NCI-H446 treated with DMSO at 0.1 percent for 48 hours (cell line): ENCODE results near the gene ZFYVE28.
"Not testable (repeated sequence)": the region's sequence is repeated elsewhere in the genome, so short reads cannot be mapped to it uniquely, and the experiment has no call there.

Source experiments
- DNase-seq: peaks from one replicate; lab custom pipeline; 2025; lab: John Stamatoyannopoulos, UW

Gene ZFYVE28

GRCh38 chr4:2390146-2390545 is 28.3 kb downstream of the ZFYVE28 start:
- DNase-seq: no peak

GRCh38 chr4:2389691-2390090 is 28.8 kb downstream of the ZFYVE28 start:
- no peak for DNase-seq

GRCh38 chr4:2388429-2389182 is 29.8 kb downstream of the ZFYVE28 start:
- no peak for DNase-seq

GRCh38 chr4:2387829-2388228 is 30.6 kb downstream of the ZFYVE28 start:
- DNase-seq: no peak

GRCh38 chr4:2387218-2387617 is 31.2 kb downstream of the ZFYVE28 start:
- DNase-seq: no peak

- DNase-seq: no peak
These were observed 31.7 kb downstream of the ZFYVE28 start for GRCh38 chr4:2386717-2387116.

- no peak for DNase-seq
These were observed 32.9 kb downstream of the ZFYVE28 start for GRCh38 chr4:2385516-2385915.

GRCh38 chr4:2384245-2384644 is 34.2 kb downstream of the ZFYVE28 start:
- no peak for DNase-seq

- DNase-seq: no peak
These were observed 34.7 kb downstream of the ZFYVE28 start for GRCh38 chr4:2383760-2384159.

- DNase-seq: not testable (repeated sequence)
These were observed 35.2 kb downstream of the ZFYVE28 start for GRCh38 chr4:2383220-2383631.

- DNase-seq: not testable (repeated sequence)
These were observed 35.7 kb downstream of the ZFYVE28 start for GRCh38 chr4:2382769-2383202.

GRCh38 chr4:2380589-2380988 is 37.9 kb downstream of the ZFYVE28 start:
- DNase-seq: not testable (repeated sequence)

GRCh38 chr4:2378898-2379297 is 39.5 kb downstream of the ZFYVE28 start:
- no peak for DNase-seq

- no peak for DNase-seq
These were observed 40.0 kb downstream of the ZFYVE28 start for GRCh38 chr4:2378401-2378800.

- no peak for DNase-seq
These were observed 41.2 kb downstream of the ZFYVE28 start for GRCh38 chr4:2377241-2377640.

- DNase-seq: no peak
These were observed 43.0 kb downstream of the ZFYVE28 start for GRCh38 chr4:2375427-2375826.

GRCh38 chr4:2373532-2373931 is 44.9 kb downstream of the ZFYVE28 start:
- DNase-seq: no peak

GRCh38 chr4:2372488-2373030 is 45.9 kb downstream of the ZFYVE28 start:
- no peak for DNase-seq

GRCh38 chr4:2371765-2372487 is 46.5 kb downstream of the ZFYVE28 start:
- DNase-seq: no peak

- no peak for DNase-seq
These were observed 47.7 kb downstream of the ZFYVE28 start for GRCh38 chr4:2370597-2371320.

GRCh38 chr4:2368746-2369437 is 49.6 kb downstream of the ZFYVE28 start:
- no peak for DNase-seq

GRCh38 chr4:2367626-2368025 is 50.8 kb downstream of the ZFYVE28 start:
- DNase-seq: no peak
